Smooth muscle cell (in vitro differentiated cells): Measurements from ENCODE around the gene MEST. TPM values are rescaled to one million over a fixed set of nuclear protein-coding genes. Genes with fewer than 3 reads are reported as not detected.

ENCODE experiments used
- DNase-seq: peaks from one replicate; lab custom pipeline; 2025; ENCODE audit not compliant: unreplicated experiment; lab: John Stamatoyannopoulos, UW
- H2AFZ ChIP-seq: fragments of 200-600 bp; sonication (generic); 2 replicates; pipeline ENCODE4 v1.6.0; 2016; ENCODE audit warnings: antibody characterized with exemption, low read depth, mild to moderate bottlenecking
- H3F3A ChIP-seq: fragments of 200-600 bp; sonication (generic); 2 replicates; pipeline ENCODE4 v1.6.0; 2017; ENCODE audit warnings: antibody characterized with exemption, low read depth
- H3K27ac ChIP-seq: fragments of 200-600 bp; sonication (generic); 2 replicates; pipeline ENCODE4 v1.5.1; 2016; ENCODE audit warnings: low read depth, mild to moderate bottlenecking
- H3K27me3 ChIP-seq: fragments of 200-600 bp; sonication (generic); 2 replicates; pipeline ENCODE4 v1.6.1; 2016; ENCODE audit warnings: low read depth, mild to moderate bottlenecking
- H3K36me3 ChIP-seq: fragments of 200-600 bp; sonication (generic); 2 replicates; pipeline ENCODE4 v1.5.1; 2016; ENCODE audit warnings: low read depth
- H3K4me1 ChIP-seq: fragments of 200-600 bp; sonication (generic); 2 replicates; pipeline ENCODE4 v1.5.1; 2016; ENCODE audit warnings: low read depth
- H3K4me2 ChIP-seq: fragments of 200-600 bp; sonication (generic); 2 replicates; pipeline ENCODE4 v1.6.0; 2016; ENCODE audit warnings: mild to moderate bottlenecking
- H3K4me3 ChIP-seq: fragments of 200-600 bp; sonication (generic); 2 replicates; pipeline ENCODE4 v1.5.1; 2016; ENCODE audit warnings: mild to moderate bottlenecking
- H3K79me2 ChIP-seq: fragments of 200-600 bp; sonication (generic); 2 replicates; pipeline ENCODE4 v1.6.0; 2016; ENCODE audit warnings: low read depth, mild to moderate bottlenecking
- H3K9ac ChIP-seq: fragments of 200-600 bp; sonication (generic); 2 replicates; pipeline ENCODE4 v1.6.0; 2016; ENCODE audit warnings: low read depth
- H3K9me3 ChIP-seq: fragments of 200-600 bp; sonication (generic); replicated peaks from 2 replicates; pipeline ENCODE4 v1.5.1; 2016; ENCODE audit warnings: low read depth
- H4K20me1 ChIP-seq: fragments of 200-600 bp; sonication (generic); 2 replicates; pipeline ENCODE4 v1.6.0; 2016; ENCODE audit warnings: low read depth
- CTCF ChIP-seq: fragments of 200-600 bp; sonication (generic); IDR thresholded peaks from 2 replicates; pipeline ENCODE4 v1.5.1; 2017; ENCODE audit warnings: borderline replicate concordance, mild to moderate bottlenecking, antibody characterized with exemption; ENCODE audit not compliant: insufficient read depth, poor library complexity, severe bottlenecking
- WGBS: methylation state at CpG from one replicate; pipeline ENCODE4 v1.1.7; 2016; ENCODE audit warnings: low lambda C conversion rate; 5-methylcytosine and 5-hydroxymethylcytosine counted together
- polyA plus RNA-seq: library from polyadenylated mRNA; unstranded; fragments of >200 nt; fragmentation: Nextera tagmentation; extraction: Ambion mirVana; gene quantifications from 2 replicates; pipeline ENCODE4 v1.2.1, GENCODE V29; 2016
- total RNA-seq: library from RNA; depleted of rRNA; stranded (reverse); fragments of >200 nt; gene quantifications from 2 replicates; pipeline ENCODE4 v1.2.3, GENCODE V29; 2014

The MEST gene
- total and polyA plus RNA-seq, 2 experiments from 2014 or later: 1,229 to 1,655 TPM

GRCh38 chr7:130486114-130486953, 5.6 kb upstream of the MEST start:
- Histone ChIP-seq H3K9ac (no peak overlapping the region), H3K27me3 (no peaks in the 10 kb centered on the region), H3K79me2 (no peaks in the 10 kb centered on the region), H3K4me2 (peak overlapping the region; percentile 77), H3K9me3 (no peaks in the 10 kb centered on the region), H3K4me3 (peak overlapping the region; percentile 40), H3K4me1 (peaks cover 16% of the 10 kb centered on the region), H3K36me3 (no peaks in the 10 kb centered on the region), H4K20me1 (no peaks in the 10 kb centered on the region), H3K27ac (no peak overlapping the region), H3F3A (peaks cover 21% of the 10 kb centered on the region), H2AFZ (peak overlapping the region; percentile 67)
- peak; percentile 39 for TF ChIP-seq CTCF
- WGBS: 43% methylated on average over 67 of the region's 67 CpGs
- no peak for DNase-seq

- TF ChIP-seq CTCF: no peak
- peaks cover 16% of the 10 kb centered on the region for H3K4me1 ChIP-seq
- no peak overlapping the region for H3K27ac ChIP-seq
- peaks cover 21% of the 10 kb centered on the region for H3F3A ChIP-seq
- H3K4me2 ChIP-seq: peak overlapping the region; percentile 77
- no peak for DNase-seq
- WGBS: 48% methylated on average over 6 of the region's 6 CpGs
- peak overlapping the region; percentile 40 for H3K4me3 ChIP-seq
- no peak overlapping the region for H3K9ac ChIP-seq
- H3K27me3 ChIP-seq: no peaks in the 10 kb centered on the region
- H3K79me2 ChIP-seq: no peaks in the 10 kb centered on the region
- H3K36me3 ChIP-seq: no peaks in the 10 kb centered on the region
- H4K20me1 ChIP-seq: no peaks in the 10 kb centered on the region
- H2AFZ ChIP-seq: no peak overlapping the region
- no peaks in the 10 kb centered on the region for H3K9me3 ChIP-seq
Measured at GRCh38 chr7:130486954-130487436, 4.9 kb upstream of the MEST start.

GRCh38 chr7:130488392-130489139, 3.3 kb upstream of the MEST start:
- Histone ChIP-seq H3K4me3 (no peak overlapping the region), H3K9ac (no peak overlapping the region), H4K20me1 (peaks cover 12% of the 10 kb centered on the region), H3K9me3 (no peaks in the 10 kb centered on the region), H3F3A (peaks cover 17% of the 10 kb centered on the region), H3K27ac (peak overlapping the region; percentile 92), H2AFZ (no peak overlapping the region), H3K4me2 (peak overlapping the region; percentile 82), H3K27me3 (no peaks in the 10 kb centered on the region), H3K36me3 (no peaks in the 10 kb centered on the region), H3K4me1 (peaks cover 16% of the 10 kb centered on the region), H3K79me2 (peaks cover 15% of the 10 kb centered on the region)
- TF ChIP-seq CTCF: no peak
- no peak for DNase-seq
- 17% methylated on average over 7 of the region's 7 CpGs for WGBS
